ENCODE measurements around the gene UGT1A9.
"Not testable (repeated sequence)": the region's sequence is repeated elsewhere in the genome, so short reads cannot be mapped to it uniquely, and the experiment has no call there.

Gene UGT1A9

DNA sequence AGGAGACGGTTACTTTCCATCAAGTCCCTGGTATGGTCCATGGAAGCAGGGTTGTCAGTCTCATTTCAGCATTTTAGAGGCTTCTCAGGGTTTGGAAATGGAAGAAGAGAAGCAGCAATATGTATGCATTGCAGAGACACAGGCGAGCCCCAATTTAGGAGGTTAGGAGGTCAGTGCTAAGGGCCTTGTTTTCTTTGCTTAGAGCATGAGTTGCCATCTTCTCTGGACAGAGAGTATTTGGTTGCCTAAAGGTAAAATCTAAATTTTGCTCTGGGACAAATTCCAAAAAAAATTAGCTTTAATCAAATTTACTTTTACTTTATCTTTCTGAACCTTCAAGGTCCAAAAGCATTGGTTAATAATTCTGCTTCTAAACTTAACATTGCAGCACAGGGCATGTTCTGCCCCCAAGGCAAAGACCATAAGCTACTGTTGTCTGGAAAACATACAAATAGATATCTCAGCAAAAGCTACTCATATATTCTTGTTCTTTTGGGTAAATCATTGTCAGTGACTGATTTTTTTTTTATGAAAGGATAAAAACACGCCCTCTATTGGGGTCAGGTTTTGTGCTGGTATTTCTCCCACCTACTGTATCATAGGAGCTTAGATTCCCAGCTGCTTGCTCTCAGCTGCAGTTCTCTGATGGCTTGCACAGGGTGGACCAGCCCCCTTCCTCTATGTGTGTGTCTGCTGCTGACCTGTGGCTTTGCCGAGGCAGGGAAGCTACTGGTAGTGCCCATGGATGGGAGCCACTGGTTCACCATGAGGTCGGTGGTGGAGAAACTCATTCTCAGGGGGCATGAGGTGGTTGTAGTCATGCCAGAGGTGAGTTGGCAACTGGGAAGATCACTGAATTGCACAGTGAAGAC is at the start of gene UGT1A9:
TSS of gene UGT1A9 (plus strand) at position 609 of the 872 bp plus-strand sequence. CDS start at position 646, 37 bp downstream.
- H3K4me3 ChIP-seq (ENCODE audit: low read depth, low read length), result no peak within 1 kb of the TSS
- no peak for DNase-seq (ENCODE audit: low read depth)

GRCh38 chr2:233627331-233628025 is 44.2 kb upstream of the UGT1A9 start:
- no peak for DNase-seq (ENCODE audit: low read depth)
- H3K4me3 ChIP-seq (ENCODE audit: low read depth, low read length), result no peak overlapping the region

DNA sequence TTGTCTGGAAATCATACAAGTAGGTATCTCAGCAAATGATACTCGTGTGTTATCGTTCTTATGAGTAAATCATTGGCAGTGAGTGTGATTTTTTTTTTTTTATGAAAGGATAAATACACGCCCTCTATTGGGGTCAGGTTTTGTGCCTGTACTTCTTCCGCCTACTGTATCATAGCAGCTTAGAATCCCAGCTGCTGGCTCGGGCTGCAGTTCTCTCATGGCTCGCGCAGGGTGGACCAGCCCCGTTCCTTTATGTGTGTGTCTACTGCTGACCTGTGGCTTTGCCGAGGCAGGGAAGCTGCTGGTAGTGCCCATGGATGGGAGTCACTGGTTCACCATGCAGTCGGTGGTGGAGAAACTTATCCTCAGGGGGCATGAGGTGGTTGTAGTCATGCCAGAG is 35.4 kb upstream of the UGT1A9 start, which contains the start of gene UGT1A10:
TSS of gene UGT1A10 (plus strand) at position 143 of the 400 bp plus-strand sequence. CDS start at position 218, 75 bp downstream.
- not testable (repeated sequence) for H3K4me3 ChIP-seq (ENCODE audit: low read depth, low read length)

GRCh38 chr2:233638836-233639235 is 32.9 kb upstream of the UGT1A9 start:
- no peak overlapping the region for H3K4me3 ChIP-seq (ENCODE audit: low read depth, low read length)
- no peak for DNase-seq (ENCODE audit: low read depth)

More for the DNA sequence above, 35.4 kb upstream of the UGT1A9 start, which contains the start of gene UGT1A10:
- DNase-seq (ENCODE audit: low read depth), result not testable (repeated sequence)

DNA sequence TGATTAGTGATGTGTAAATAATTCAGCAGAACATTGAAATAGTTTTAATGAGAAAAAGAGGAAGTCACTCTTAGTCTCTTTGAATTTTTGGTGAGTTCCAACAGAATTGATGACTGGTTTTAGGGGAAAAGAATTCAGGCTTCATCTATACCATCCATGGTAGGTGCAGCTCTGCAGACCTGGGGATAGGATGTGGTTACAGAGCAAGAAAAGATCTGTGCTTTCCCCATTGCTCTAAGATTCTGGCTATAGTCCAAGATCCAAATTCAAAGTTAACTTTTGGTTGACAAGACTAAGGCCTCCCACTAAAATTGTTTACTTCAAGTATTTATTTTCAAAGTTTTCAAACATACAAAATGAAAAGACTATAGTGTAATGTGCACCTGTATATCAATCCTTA is 31.8 kb upstream of the UGT1A9 start:
- DNase-seq (ENCODE audit: low read depth), result no peak
- no peak overlapping the region for H3K4me3 ChIP-seq (ENCODE audit: low read depth, low read length)

DNA sequence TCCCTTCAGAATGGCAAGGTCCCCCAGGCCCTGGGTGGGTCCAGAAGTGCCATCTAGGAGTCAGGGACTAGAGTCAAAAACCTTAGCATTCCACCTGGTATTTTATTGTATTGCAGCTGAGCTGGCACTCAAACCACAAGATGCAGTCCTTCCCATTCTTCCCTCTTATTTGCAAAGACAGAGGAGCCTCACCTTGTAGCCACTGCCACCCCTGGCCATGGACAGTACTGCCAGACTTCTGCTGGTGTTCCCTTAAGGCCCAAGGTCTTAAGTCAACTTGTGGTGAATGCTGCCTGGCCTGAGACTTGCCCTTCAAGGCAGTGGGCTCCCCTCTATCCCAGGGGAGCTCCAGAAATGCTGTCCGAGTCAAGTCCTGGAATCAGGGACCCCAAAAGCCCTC is 28.6 kb upstream of the UGT1A9 start:
- no peak for DNase-seq (ENCODE audit: low read depth)
- H3K4me3 ChIP-seq (ENCODE audit: low read depth, low read length), result no peak overlapping the region

- not testable (repeated sequence) for DNase-seq (ENCODE audit: low read depth); H3K4me3 ChIP-seq (ENCODE audit: low read depth, low read length)
Measured at GRCh38 chr2:233646033-233646432, 25.7 kb upstream of the UGT1A9 start.

GRCh38 chr2:233650981-233651380 is 20.7 kb upstream of the UGT1A9 start:
- no peak overlapping the region for H3K4me3 ChIP-seq (ENCODE audit: low read depth, low read length)
- DNase-seq (ENCODE audit: low read depth), result no peak

GRCh38 chr2:233651430-233651829 is 20.3 kb upstream of the UGT1A9 start:
- H3K4me3 ChIP-seq (ENCODE audit: low read depth, low read length), result no peak overlapping the region
- DNase-seq (ENCODE audit: low read depth), result no peak

DNA sequence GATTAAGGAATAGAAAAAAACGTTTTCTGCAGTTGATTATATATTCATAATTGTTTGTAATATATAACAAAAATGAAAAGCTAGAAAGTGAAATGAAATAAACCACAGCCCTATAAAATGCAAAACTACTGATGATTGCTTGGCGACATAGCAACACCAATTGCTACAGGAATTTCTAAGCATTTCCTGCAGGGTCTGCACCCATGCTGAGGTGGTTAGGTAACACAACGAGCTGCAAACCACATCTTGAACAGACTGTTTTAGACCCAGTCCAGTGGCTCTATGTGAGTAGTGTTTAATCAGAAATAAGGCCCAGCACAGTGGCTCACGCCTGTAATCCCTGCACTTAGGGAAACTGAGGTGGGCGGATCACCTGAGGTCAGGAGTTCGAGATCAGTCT is 17.2 kb upstream of the UGT1A9 start:
- no peak for DNase-seq (ENCODE audit: low read depth)
- no peak overlapping the region for H3K4me3 ChIP-seq (ENCODE audit: low read depth, low read length)

DNA sequence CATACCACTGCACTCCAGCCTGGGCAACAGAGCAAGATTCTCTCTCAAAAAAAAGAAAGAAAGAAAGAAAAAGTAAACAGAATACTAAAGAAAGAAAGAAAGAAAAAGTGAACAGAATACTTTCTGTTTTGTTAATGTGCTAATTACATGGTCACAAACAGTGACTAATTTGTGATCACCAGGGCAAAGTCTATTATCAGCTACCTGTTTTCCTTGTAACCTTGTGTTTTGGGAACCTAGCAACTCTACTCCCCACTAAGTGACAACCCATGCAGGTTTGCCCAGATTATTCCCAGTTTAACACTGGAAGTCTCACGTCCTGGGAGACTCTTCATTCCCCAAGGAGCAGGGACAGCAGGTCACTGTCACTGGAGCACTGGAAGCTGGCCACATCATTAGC is 16.7 kb upstream of the UGT1A9 start:
- DNase-seq (ENCODE audit: low read depth), result no peak
- H3K4me3 ChIP-seq (ENCODE audit: low read depth, low read length), result no peak overlapping the region

- not testable (repeated sequence) for DNase-seq (ENCODE audit: low read depth); H3K4me3 ChIP-seq (ENCODE audit: low read depth, low read length)
Measured at GRCh38 chr2:233655943-233656342, 15.8 kb upstream of the UGT1A9 start.

GRCh38 chr2:233656443-233656842 is 15.3 kb upstream of the UGT1A9 start:
- no peak overlapping the region for H3K4me3 ChIP-seq (ENCODE audit: low read depth, low read length)
- no peak for DNase-seq (ENCODE audit: low read depth)

- no peak for DNase-seq (ENCODE audit: low read depth)
- no peak overlapping the region for H3K4me3 ChIP-seq (ENCODE audit: low read depth, low read length)
Measured at GRCh38 chr2:233658610-233659009, 13.1 kb upstream of the UGT1A9 start.

DNA sequence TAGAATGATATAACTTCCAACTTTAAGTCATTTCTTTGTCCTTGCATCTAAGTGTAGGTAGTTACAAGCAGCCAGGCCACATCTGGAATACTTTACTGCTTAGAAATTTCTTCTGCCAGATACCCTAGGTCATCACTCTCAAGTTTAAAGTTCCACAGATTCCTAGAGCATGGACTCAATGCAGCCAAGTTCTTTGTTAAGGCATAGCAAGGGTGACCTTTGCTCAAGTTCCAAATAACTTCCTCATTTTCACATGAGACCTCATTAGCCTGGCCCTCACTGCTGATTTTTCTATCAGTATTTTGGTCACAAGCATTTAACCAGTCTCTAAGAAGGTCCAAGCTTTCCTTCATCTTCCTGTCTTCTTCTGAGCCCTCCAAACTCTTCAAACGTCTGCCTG is 7.8 kb upstream of the UGT1A9 start:
- H3K4me3 ChIP-seq (ENCODE audit: low read depth, low read length), result no peak overlapping the region
- no peak for DNase-seq (ENCODE audit: low read depth)

DNA sequence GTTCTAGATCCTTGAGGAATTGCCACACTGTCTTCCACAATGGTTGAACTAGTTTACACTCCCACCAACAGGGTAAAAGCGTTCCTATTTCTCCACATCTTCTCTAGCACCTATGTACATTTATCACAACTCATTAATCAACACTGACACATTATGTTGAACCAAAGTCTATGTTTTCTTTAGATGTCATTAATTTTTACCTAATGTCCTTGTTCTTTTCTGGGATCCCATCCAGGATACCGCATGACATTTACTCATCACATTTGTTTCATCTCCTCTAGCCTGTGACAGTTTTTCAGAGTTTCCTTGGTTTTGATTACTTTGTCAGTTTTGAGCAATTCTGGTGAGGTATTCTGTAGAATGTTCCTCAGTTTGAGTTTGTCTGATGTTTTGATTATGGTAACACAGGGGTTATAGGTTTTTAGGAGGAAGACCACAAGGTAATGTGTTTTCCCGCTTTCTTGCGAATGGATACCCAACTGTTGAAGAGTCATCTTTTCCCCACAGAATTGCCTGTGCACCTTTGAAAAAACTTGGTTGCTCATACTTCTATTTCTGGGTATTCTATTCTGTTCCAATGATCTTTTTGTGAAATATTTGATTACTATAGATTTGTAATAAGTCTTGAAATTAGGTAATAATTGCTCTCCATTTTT is 3.0 kb upstream of the UGT1A9 start:
- H3K4me3 ChIP-seq (ENCODE audit: low read depth, low read length), result no peak overlapping the region
- DNase-seq (ENCODE audit: low read depth), result no peak

DNA sequence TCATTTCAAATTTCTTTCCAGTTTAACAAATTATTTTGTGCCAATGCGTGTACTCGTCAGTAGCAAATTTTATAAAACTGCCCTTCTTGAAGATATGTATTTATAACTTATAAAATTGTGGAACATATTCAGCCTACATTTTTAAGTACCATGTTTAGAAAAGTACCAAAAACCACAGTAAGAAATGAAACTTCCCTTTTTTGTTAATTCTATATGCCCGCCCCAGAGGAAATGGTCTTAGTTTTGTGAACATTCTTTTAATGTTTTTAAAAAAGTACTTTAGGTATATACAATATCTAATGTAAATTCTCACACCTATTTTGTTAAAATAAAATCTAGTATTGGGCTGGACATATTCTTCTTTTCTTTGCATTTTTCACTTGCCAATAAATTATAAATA is 1.2 kb downstream of the UGT1A9 start:
- H3K4me3 ChIP-seq (ENCODE audit: low read depth, low read length), result no peak overlapping the region

DNA sequence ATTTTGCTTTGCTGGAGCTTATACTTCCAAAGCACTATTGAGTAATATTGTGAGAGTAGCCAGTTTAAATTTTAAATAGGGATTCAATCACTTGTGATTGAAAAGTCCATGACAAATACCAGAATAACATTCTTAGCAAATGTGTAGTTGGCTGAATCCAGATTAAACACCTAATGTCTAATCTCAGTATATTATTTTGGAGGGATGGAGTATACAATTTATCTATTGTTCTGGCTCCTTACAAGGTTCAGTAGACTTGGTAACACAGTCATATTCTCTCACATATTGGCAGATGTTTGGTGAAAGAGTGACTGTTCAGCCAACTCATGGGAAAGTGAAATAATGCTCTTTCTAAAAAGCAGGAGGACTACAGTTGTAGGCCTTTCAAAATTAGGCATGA is 2.2 kb downstream of the UGT1A9 start:
- no peak overlapping the region for H3K4me3 ChIP-seq (ENCODE audit: low read depth, low read length)

More for the DNA sequence above, 1.2 kb downstream of the UGT1A9 start:
- no peak for DNase-seq (ENCODE audit: low read depth)

GRCh38 chr2:233674314-233674713 is 2.6 kb downstream of the UGT1A9 start:
- H3K4me3 ChIP-seq (ENCODE audit: low read depth, low read length), result no peak overlapping the region
- DNase-seq (ENCODE audit: low read depth), result no peak

More for the DNA sequence above, 2.2 kb downstream of the UGT1A9 start:
- no peak for DNase-seq (ENCODE audit: low read depth)

DNA sequence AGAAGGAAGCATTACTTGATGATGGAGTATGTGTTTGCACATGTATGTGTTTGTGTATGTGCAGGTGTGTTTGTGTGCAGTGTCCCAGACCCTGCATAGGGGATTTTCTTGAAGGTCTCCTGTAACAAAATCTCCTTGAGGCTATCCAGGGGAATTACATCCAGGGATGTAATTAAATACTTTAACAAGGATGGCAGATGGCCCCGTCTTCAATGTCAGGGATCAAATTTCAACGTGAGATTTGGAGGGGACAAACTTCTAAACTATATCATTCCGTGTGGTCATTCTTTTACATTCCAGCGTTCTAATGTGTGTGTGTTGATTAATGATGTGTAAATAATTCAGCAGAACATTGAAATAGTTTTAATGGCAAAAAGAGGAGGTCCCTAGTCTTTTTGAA is 3.3 kb downstream of the UGT1A9 start:
- no peak for DNase-seq (ENCODE audit: low read depth)
- H3K4me3 ChIP-seq (ENCODE audit: low read depth, low read length), result no peak overlapping the region

Measured in skeletal muscle cell (primary cell).